RWPE2 (cell line): ENCODE data around the gene ADGRB2.

ENCODE experiments used
- ATAC-seq: fragments of 200-7000 bp; cut with Tn5 transposase; 3 replicates; pipeline ENCODE4 v1.9.1; 2021; ENCODE audit warnings: low read depth
- DNase-seq: peaks from one replicate; pipeline ENCODE4 v3.0.0-alpha.2; 2020; ENCODE audit warnings: low spot score
- H3K27ac ChIP-seq: fragments of 450-650 bp; 2 replicates; pipeline ENCODE4 v1.5.1; 2017; ENCODE audit warnings: mild to moderate bottlenecking; ENCODE audit not compliant: poor library complexity, severe bottlenecking
- H3K27me3 ChIP-seq: fragments of 250-450 bp; sonication (Bioruptor Pico); 2 replicates; pipeline ENCODE4 v1.5.1; 2021; ENCODE audit warnings: mild to moderate bottlenecking, moderate library complexity; ENCODE audit not compliant: insufficient read depth, poor library complexity, severe bottlenecking
- H3K36me3 ChIP-seq: fragments of 250-450 bp; sonication (Bioruptor Pico); 2 replicates; pipeline ENCODE4 v1.5.1; 2020; ENCODE audit warnings: low read depth, mild to moderate bottlenecking, moderate library complexity
- H3K4me1 ChIP-seq: fragments of 250-450 bp; sonication (Bioruptor Pico); 2 replicates; pipeline ENCODE4 v1.5.1; 2021; ENCODE audit warnings: mild to moderate bottlenecking, moderate library complexity; ENCODE audit not compliant: insufficient read depth, poor library complexity, severe bottlenecking
- H3K4me3 ChIP-seq: fragments of 250-450 bp; sonication (Bioruptor Pico); 2 replicates; pipeline ENCODE4 v1.5.1; 2021; ENCODE audit warnings: mild to moderate bottlenecking, moderate library complexity; ENCODE audit not compliant: severe bottlenecking
- H3K9me3 ChIP-seq: fragments of 250-450 bp; sonication (Bioruptor Pico); 2 replicates; pipeline ENCODE4 v1.5.1; 2021; ENCODE audit warnings: mild to moderate bottlenecking, moderate library complexity; ENCODE audit not compliant: severe bottlenecking
- CTCF ChIP-seq: fragments of 450-650 bp; IDR thresholded peaks from one replicate; pipeline ENCODE4 v1.5.1; 2017; ENCODE audit warnings: mild to moderate bottlenecking, moderate library complexity; ENCODE audit not compliant: poor library complexity, severe bottlenecking

Gene ADGRB2

GRCh38 chr1:31799196-31799894 lies 35.2 kb upstream of the ADGRB2 start:
- Histone ChIP-seq H3K36me3 (no peaks in the 10 kb centered on the region), H3K27me3 (no peaks in the 10 kb centered on the region), H3K27ac (peak overlapping the region; percentile 73), H3K4me1 (peaks cover 5% of the 10 kb centered on the region), H3K9me3 (no peaks in the 10 kb centered on the region), H3K4me3 (no peak overlapping the region)
- no peak for TF ChIP-seq CTCF
- ATAC-seq = no peak
- DNase-seq = peak; percentile 35

- Histone ChIP-seq H3K27me3 (no peaks in the 10 kb centered on the region), H3K4me3 (peak overlapping the region; percentile 19), H3K27ac (peak overlapping the region; percentile 73), H3K36me3 (no peaks in the 10 kb centered on the region), H3K4me1 (peaks cover 5% of the 10 kb centered on the region), H3K9me3 (no peaks in the 10 kb centered on the region)
- no peak for TF ChIP-seq CTCF
- DNase-seq (peak; percentile 78), ATAC-seq (peak; percentile 96)
Measured at GRCh38 chr1:31798433-31799195, 34.5 kb upstream of the ADGRB2 start.

GRCh38 chr1:31798086-31798432 lies 33.9 kb upstream of the ADGRB2 start:
- peaks cover 5% of the 10 kb centered on the region for H3K4me1 ChIP-seq
- ATAC-seq = no peak
- no peaks in the 10 kb centered on the region for H3K27me3 ChIP-seq
- H3K36me3 ChIP-seq = no peaks in the 10 kb centered on the region
- H3K4me3 ChIP-seq = peak overlapping the region; percentile 19
- DNase-seq = peak; percentile 54
- no peak for TF ChIP-seq CTCF
- peak overlapping the region; percentile 73 for H3K27ac ChIP-seq
- H3K9me3 ChIP-seq = no peaks in the 10 kb centered on the region

- no peaks in the 10 kb centered on the region for H3K9me3 ChIP-seq
- no peak for TF ChIP-seq CTCF
- no peaks in the 10 kb centered on the region for H3K27me3 ChIP-seq
- no peak for ATAC-seq
- peaks cover 5% of the 10 kb centered on the region for H3K4me1 ChIP-seq
- H3K4me3 ChIP-seq = no peak overlapping the region
- no peak overlapping the region for H3K27ac ChIP-seq
- no peaks in the 10 kb centered on the region for H3K36me3 ChIP-seq
- no peak for DNase-seq
Measured at GRCh38 chr1:31797216-31797615, 33.1 kb upstream of the ADGRB2 start.

GRCh38 chr1:31796707-31797106 lies 32.6 kb upstream of the ADGRB2 start:
- ATAC-seq (no peak), DNase-seq (no peak)
- no peak for TF ChIP-seq CTCF
- no peak overlapping the region for H3K27ac ChIP-seq
- peaks cover 5% of the 10 kb centered on the region for H3K4me1 ChIP-seq
- H3K9me3 ChIP-seq = no peaks in the 10 kb centered on the region
- H3K4me3 ChIP-seq = no peak overlapping the region
- no peaks in the 10 kb centered on the region for H3K27me3 ChIP-seq
- no peaks in the 10 kb centered on the region for H3K36me3 ChIP-seq
